HG03139 (cell line): ENCODE data around the gene MYADML2.
"Not testable (repeated sequence)": the region's sequence is repeated elsewhere in the genome, so short reads cannot be mapped to it uniquely, and the experiment has no call there.

Source experiments
- ATAC-seq: cut with Tn5 transposase; IDR thresholded peaks from one replicate; pipeline ENCODE4 v1.9.1; 2021; ENCODE audit not compliant: unreplicated experiment

Gene MYADML2

DNA sequence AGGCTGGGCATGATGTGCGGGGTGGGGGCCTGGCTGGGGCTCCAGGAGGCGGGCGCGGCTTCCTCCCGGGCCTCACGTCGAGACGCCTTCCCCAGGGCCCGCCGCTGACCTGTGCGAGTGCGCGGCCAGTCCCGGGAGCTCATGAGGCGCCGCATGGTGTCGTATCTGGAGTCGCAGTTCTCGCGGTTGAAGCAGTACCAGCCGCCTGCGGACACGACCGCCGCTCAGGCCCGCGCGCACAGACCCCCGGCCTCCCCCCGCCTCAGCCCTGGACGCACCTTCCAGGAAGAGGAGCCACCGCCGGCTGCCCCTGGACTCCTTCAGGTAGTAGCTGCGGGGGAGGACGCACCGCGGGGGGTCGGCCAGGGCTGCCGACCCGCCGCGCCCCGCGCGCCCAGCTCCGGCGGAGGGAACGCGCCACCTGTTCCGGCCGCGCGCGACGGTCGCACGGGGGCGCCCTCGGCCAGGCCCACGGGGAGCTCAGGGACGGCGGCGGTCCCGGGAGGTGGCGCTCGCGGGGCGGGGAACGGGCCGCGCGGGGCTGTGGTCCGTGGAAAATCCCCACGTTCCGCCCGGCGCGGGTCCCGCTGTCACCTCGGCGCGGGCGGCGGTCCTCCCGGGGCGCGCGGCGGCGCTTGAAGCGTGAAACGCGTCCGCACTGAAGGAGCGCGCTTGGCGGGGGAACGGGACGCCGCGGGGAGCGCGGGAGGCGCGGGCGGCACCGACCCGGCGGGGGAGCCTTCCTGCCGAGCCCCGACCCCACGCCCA, 12.5 kb upstream of the MYADML2 start:
- no peak for ATAC-seq

DNA sequence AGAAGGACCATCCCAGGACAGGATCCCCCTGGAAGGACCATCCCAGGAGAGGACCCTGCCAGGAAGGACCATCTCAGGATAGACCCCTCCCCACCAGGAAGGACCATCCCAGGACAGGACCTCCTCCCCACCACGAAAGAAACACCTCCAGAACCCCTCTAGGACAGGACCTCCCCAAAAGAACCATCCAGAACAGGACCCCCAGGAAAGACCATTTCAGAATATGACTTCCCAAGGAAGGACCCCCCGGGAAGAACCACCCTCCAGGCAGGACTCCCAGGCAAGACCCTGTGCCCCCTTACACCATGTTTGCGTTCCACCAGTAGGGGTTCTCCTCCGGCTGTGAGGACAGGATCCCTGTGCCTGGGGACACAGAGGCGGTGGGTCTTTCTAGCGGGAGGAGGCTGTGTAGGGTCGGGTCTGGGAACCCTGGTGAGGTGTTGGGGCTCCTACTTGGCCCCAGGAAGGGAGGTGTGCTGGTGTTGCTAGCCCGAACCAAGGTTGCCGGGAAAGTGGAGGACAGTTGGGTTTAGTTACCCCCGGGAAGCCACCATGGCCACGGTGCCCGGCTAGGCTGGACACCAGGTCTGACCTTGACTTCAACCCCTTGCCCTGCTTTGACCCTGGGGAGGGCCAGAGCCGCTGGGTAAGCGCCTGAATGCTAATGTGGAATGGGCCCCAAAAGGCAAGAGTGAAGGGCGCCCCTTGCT, 11.8 kb upstream of the MYADML2 start:
- ATAC-seq = no peak

DNA sequence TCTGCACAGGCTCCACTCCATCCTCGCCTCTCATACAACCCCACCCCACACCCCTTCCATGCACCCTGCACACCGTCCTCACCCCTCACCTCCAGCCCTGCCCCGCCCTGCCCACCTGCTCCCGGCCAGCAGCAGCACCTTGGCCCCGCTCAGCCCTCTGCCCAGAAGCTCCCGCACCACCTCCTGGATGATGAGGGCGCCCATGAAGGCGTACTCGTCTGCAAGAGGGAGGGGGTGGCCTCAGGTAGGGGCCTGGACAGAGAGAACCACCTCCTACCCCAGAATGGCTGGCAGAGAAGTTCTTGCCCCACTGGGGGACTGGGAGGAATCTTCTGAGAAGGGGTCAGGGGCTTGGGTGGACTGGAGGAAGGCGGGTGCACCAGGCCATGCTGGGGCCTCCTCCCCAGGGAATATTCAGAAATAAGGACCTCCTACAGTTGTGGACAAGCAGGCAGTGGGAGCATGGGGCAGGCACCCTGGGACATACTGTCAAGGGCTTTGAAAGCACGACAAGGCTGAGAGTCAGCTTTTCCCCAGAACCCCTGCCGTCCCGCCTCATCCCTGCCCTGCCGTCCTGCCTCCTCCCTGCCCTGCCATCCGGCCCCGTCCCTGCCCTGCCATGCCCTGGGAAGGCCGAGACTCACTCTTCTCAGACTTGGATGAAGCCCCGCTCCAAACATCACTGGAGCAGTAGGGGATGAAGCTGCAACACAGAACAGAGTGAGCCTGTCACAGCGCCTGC, 10.8 kb upstream of the MYADML2 start:
- no peak for ATAC-seq

DNA sequence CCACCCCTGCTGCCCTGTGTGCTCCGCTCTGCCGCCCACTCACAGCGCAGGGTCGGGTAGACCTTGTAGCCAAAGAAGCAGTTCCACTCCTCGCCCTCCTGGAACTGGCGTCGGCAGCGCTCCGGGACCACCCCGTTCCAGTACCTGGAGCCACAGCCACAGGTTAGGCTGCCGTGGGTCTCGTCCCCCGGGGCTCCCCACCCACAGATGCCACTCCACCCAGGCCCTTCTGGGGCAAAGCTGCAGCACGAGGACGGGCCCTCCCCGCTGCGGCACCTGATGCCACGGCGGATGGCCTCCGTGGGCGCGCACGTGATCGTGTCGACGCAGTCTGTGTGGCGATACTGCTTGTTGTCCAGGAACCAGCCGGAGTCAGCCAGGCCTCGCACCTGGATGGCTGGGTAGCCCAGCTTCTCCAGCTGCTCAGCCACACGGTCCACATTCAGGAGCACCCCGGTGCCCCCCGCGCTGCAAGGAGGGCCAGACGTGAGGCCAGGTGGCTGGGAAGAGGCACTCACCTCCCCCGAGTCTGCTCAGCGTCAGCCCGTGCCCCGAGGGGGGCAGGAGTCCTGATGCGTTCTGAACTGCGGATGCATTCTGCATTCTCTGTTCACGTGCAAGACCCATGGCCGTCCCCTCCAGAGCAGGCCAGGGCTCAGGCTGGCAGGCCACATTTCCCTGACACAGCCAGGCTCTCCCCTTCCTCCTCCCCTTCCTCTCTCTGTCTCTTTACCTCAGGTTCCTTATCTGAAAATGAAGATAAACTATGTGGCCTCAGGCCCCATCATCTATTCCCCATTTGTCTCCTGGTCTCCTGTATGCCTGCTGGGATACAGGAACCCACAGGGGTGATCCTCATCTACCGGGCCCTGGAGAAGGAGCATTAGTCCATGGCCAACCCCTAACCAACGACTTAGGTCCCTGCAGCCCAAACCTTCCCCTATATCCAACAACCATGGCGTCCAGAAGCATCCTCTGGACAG, 9.9 kb upstream of the MYADML2 start:
- ATAC-seq = no peak

DNA sequence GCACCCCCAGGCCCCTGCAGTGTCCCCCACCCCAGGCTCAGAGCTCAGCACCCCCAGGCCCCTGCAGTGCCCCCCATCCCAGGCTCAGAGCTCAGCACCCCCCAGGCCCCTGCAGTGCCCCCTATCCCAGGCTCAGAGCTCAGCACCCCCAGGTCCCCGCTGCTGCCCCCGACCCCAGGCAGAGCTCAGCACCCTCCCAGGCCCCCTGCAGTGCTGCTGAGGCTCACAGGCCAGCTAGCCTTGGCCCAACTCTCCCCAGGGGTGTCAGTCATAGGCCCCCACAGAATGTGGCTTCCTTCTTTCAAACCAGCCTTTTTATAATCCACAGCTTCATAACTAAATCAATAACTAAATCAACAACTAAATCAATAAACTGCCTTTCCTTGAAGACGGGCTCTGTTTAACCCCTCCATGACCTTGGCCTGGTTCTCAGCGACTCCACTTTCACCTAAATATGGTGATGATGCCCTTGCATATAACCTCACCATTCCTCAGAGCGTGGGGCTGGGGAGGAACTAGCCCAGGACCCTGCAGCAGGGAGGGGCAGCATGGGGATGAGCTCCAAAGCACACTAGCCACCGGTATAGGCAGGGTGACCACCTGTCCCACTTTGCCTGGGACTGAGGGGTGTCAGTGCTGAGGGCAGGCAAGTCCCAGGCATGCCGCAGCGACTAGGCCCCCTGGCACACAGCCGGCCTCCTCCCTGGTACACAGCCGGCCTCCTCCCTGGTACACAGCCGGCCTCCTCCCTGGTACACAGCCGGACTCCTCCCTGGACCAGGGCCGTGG, 8.9 kb upstream of the MYADML2 start:
- no peak for ATAC-seq

DNA sequence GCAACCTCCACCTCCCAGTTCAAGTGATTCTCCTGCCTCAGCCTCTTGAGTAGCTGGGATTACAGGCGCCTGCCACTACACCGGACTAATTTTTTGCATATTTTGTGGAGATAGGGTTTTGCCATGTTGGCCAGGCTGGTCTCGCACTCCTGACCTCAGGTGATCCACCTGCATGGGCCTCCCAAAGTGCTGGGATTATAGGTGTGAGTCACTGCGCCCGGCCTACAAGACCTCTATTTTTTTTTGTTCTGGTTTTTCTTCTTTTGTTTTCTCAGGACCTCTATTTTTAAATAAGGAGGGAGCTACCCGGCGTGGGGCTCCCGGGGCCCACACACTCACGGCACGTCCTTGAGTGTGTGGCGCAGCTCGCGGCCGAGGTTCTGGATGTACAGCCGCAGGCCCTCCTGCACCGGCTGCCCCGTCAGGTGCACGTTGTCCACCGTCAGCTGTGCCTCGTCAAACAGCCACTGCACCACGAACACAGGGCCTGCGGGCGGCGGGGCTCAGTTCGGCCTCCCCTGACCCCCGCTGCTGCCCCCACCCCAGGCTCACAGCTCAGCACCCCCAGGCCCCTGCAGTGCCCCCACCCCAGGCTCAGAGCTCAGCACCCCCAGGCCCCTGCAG, 8.1 kb upstream of the MYADML2 start:
- no peak for ATAC-seq

DNA sequence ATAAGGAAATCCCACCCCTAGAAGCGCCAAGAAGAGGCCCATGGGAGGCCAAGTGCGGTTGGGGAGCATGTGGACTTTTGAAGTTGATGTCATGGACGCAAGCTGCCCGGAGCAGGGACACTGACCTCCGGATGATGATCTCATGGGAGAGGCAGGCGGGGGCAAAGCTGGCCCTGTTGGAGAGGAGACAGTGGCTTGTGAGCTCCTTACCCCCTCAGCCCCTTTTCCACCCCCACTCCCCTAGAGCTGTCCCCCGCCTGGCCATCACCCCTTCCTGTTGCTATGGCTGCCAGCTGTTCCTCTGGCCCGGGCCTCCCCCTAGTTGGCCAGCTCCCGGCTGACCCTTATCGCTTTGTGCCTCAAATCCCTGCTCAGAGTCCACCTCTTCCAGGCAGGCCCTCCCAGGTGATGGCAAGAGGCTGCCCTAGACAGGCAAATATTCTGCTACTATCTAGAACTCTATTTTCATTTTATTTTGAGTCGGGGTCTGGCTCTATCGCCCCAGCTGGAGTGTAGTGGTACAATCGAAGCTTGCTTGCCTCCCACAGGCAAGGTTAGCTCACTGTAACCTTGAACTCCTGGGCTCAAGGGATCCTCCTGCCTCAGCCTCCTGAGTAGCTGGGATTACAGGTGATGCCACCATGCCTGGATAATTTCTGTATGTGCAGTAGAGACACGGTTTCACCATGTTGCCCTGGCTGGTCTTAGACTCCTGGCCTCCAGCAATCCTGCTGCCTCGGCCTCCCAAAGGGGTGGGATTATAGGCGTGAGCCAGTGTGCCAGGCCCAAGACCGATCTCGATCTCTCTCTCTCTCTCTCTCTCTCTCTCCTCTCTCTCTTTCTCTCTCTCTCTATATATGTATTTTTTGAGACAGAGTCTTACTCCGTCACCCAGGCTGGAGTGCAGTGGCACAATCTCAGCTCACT, 7.4 kb upstream of the MYADML2 start:
- ATAC-seq = no peak

DNA sequence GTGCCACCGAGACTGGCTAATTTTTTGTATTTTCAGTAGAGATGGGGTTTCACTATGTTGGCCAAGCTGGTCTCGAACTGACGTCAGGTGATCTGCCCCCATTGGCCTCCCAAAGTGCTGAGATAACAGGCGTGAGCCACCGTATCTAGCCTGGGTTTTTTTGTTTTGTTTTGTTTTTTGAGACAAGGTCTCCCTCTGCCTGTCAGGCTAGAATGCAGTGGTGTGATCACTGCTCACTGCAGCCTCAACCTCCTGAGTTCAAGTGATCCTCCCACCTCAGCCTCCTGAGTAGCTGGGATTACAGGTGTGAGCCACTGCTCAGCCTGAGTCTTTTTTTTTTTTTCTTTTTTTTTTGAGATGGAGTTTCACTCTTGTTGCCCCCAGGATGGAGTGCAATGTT, 6.4 kb upstream of the MYADML2 start:
- not testable (repeated sequence) for ATAC-seq

DNA sequence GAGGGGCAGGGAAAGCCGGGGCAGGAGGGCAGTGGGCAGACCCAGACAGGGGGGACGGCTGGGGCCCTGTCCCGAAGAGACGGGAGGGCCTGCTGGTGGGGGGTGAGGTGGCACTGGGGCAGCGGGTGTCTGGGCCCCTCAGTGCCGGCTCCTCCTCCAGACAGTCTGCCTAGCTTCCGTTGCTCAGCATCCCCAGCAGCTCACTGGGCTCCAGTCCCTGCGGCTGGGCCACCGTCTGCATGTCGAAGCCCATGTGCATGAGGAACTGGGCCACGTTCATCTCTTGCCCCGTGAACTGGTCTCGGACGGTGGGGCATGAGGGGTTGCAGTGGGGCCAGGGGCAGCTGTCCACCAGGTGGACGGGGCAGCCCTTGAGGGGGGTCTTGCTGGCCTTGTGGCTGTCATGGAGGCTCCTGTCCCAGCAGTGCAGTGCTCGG, 5.8 kb upstream of the MYADML2 start:
- ATAC-seq = no peak

DNA sequence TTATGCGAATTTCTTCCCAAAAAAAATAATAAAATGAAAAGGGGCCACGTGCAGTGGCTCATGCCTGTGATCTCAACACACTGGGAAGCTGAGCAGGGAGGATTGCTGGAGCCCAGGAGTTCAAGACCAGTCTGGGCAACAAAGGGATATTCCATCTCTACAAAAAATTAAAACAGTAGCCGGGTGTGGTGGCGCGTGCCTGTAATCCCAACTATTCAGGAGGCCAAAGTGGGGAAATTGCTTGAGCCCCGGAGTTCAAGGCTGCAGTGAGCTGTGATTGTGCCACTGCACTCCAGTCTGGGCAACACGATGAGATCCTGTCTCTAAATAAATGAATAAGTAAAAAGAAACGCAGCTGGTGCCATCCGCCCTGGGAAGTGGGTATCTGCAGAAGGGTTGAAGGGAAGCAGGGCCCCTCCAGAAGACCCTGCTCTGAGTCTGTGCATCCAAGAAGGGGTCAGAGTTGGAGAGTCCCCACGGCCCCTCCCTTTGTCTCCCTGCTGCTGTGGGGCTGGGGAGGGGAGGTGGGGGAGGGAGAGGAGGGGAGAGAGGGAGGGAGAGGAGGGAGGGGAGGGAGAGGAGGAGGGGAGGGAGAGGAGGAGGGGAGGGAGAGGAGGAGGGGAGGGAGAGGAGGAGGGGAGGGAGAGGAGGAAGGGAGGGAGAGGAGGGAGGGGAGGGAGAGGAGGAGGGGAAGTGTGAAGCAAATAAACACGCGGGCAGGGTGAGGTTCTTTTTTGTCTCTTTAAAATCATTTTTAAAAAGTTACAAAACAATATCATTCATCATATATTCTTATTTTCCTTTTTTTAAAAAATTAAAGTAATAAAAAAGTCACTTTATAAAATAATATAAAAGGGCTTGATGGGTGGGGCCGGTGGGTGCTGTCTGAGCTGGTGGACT, 5.0 kb upstream of the MYADML2 start:
- no peak for ATAC-seq

DNA sequence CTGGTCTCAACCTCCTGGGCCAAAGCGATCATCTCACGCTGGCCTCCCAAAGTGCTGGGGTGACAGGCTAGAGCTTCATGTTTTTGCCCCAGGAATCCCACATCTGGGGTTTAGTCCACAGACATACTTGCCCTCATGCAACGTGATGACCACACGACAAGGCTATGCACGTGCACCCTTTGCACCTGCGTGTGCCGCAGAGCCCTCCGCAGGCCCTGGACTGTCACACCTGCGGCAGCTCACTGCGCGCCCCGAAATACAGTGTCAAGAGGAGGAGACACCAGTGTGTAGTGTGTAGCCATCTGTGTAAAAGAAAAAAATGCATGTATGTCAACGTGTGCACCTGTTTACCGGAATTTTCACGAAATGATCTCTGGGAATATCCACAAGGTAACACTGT, 3.5 kb upstream of the MYADML2 start:
- no peak for ATAC-seq

DNA sequence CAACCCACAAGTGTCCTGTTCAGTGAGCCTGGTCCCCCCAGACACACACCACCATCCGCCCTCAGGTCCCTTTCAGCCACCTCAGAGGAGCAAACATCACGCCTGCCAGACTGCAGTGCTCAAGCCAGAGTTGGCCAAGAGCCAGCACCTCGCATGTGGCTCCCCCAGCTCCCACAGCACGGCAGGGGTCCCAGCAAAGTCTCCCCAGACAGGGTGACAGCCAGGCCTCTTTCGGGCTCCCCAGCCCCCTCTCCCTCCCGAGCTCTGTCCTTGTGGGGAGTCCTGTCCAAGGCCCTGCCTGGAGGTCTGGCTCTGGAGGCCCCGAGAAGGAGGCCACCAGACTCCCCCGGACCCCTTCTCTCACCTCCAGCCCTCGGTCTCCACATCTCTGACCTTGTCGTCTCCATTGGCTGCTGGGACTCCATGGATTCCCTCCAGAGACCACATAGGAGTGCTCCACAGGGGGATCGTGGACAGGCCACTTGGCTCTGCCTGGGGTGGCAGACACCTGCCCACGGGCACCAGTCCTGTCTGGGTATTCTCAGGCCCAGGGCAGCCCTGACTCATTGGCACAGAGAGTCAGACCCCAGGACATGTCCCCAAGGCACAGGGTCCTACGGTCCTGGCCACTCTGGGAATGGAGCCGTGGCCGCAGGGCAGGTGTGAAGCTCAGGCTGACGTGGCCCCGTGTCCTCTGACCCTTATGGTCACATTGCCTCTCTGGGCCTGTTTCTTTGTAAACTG, 1.8 kb upstream of the MYADML2 start:
- ATAC-seq = no peak

DNA sequence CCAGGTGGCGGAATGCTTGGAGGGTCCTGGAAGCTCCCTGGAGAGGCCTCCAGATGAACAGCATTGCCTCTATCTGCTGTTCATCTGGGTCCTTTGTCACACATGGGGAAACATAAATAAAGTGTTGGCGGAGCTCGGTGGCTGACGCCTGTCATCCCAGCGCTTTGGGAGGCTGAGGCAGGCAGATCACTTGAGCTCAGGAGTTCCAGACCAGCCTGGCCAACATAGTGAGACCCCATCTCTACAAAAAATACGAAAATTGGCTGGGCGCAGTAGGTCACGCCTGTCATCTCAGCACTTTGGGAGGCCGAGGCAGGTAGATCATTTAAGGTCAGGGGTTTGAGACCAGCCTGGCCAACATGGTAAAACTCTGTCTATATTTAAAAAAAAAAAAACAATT, 2.2 kb downstream of the MYADML2 start:
- no peak for ATAC-seq

DNA sequence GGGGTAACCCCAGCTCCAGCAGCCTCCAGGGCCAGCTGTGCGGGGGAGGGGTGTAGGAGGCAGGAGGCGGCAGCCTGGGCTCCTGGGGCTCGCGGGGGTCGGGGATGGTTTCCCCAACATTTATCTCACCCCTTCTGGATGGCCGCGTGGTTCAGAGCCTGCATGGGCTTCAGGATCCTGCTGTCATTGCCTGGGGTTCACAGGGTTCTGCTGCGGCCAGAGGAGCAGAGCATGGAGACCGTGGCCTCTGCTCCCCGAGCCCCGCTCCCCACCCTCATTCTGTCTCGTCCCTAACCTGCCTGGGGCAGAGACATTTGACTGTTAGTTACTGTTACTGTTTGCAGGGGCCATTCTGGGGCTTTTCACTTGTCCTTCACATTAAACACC, 4.9 kb downstream of the MYADML2 start:
- ATAC-seq = no peak

DNA sequence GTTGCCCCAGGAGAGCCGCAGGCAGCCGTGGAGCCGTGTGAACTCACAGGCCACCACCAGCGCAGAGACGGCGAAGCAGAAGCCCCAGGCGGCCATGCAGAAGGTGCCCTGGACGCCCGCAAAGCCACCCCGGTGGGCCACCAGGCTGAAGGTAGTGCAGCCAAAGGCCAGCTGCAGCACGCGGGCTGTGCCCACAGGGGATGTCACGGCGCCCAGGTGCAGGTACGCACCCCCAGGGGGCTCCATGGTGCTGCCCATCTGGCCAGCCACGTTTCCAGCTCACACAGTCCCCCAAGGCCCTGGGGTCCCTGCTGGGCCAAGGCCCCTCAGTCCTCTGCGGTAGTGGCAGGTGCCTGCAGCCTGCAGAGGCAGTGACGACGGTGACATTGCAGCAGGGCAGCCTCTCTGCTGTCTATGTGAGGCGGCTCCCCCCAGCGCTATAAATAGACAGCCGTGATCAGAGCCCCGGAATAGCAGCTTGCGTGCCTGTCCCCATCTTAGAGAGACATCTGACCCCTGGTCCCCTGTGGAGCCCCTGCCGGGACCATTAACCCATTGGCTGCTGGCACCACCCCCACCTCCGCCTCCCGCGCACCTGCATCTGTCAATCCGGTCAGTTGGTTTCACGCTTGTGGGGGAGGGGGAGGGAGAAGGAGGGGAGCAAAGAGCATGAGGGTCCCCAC, 5.4 kb downstream of the MYADML2 start:
- ATAC-seq = no peak
